ENCODE data around the gene ALPK1.

Gene ALPK1

DNA sequence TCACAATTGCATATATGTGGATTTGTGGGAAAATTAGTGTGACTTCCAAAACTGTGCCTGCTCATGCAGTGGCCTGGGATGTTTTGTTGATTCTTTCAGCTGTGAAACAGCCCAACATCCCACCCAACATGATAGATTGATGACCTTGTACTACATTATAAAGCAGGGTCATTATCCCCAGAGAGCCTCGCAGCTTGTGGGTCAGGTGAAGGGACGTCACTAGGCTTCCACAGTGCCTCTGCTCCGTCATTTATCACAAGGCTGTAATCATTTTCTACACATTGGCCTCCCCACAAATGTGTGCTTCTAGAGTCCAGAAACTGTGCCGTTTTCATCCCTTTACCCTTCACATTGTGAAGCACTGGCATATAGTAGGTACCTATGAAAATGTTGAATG lies 31.6 kb downstream of the ALPK1 start:
- DNase-seq: no peak

- no peak for DNase-seq
Measured at GRCh38 chr4:112329672-112330375, 32.7 kb downstream of the ALPK1 start.

DNA sequence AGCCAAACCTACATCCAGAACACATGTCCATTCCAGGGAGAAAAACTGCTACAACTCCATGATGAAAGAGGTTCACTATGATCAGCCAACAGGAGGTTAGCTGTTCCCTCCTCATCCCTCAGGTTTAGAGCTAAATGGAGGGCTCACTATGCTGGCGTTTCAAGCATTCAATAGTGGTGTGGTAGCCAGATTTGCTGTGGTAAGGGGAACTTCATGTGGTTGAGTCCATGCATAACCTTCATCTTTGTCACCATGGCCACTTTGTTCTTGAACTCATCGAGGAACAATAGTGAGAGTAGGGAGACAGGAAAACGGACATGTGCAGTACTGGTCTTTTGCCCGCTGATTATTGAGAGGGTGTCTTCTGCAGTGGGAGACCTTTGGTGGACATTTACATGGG lies 33.8 kb downstream of the ALPK1 start:
- DNase-seq: no peak

GRCh38 chr4:112332398-112332797 lies 35.2 kb downstream of the ALPK1 start:
- no peak for DNase-seq

GRCh38 chr4:112340023-112340422 lies 42.9 kb downstream of the ALPK1 start:
- DNase-seq: no peak

- no peak for DNase-seq
Measured at GRCh38 chr4:112341033-112341432, 43.9 kb downstream of the ALPK1 start.

- no peak for DNase-seq
Measured at GRCh38 chr4:112343330-112344080, 46.3 kb downstream of the ALPK1 start.

DNA sequence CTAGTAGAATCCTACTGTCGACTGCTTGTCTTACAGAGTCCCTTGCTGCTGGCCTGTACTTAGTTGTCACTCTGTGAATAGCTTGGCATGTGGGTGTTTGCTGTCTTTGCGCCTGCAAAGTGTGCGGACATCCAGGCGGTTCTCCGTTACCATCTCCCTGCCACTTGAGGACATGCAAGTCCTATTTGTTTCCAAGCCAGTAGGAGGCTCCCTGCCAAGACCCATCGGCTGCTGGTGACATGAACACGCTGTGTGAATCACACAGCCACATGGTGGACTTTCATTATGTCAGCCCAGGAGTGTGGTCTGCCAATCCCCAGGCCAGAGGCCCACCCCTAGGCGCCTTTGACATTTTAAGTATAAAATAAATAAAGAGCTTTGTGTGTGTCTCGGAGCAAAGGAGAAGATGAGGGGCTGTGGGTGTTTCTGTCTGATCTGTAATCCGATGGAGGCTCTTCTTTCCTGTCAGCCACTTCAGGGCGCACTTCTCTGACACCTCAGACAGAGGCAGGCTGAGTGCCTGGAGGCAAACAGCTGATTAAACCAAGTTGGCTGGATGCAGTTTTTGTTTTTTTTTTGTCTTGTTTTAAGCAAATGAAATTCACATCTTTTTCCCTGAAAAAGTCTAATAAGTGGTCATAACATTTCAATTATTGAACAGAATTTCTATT lies 51.5 kb downstream of the ALPK1 start:
- DNase-seq: no peak

- DNase-seq: no peak
Measured at GRCh38 chr4:112352736-112353135, 55.6 kb downstream of the ALPK1 start.

GRCh38 chr4:112355662-112356061 lies 58.5 kb downstream of the ALPK1 start:
- no peak for DNase-seq

- no peak for DNase-seq
Measured at GRCh38 chr4:112357453-112357852, 60.3 kb downstream of the ALPK1 start.

DNA sequence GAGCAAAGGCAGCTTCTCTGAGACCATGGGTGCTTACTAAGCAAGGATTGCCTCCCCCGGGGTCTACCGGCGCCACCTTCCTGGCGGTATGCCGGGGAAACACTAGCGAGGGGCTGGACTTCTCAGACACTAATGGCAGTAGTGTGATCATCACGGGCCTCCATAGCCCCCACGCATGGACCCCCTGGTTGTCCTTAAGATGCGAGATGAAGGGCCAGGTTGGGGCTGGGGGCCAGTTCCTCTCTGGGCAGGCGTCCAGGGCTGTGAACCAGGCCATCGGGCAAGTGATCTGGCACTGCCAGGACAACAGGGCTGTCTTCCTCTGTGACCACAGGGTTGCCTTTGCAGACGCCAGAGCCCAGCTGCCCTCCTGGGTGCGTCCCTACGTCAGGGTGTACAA lies 60.7 kb downstream of the ALPK1 start:
- no peak for DNase-seq

DNA sequence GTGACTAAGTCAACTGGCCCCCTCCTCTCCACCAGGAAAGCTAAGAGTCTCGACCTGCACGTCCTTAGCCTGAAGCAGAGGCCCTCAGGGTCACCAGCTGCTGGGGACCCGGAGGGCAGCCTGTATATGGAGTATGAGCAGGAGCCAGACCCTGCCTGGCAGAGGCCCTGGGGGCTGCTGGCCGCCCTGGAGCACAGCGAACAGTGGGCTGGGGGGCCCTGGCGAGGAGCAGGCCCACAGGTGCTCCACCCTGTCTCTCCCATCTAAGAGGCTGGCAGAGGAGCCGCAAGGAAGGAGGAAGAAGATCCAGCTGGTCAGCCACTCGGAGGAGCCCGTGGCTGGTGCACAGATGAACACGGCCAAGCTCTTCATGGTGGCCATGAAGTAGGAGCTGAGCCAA lies 61.2 kb downstream of the ALPK1 start:
- DNase-seq: no peak

GRCh38 chr4:112358952-112359749 lies 62.0 kb downstream of the ALPK1 start:
- DNase-seq: no peak

- DNase-seq: no peak
Measured at GRCh38 chr4:112361181-112361791, 64.1 kb downstream of the ALPK1 start.

GRCh38 chr4:112370466-112370865 lies 73.3 kb downstream of the ALPK1 start:
- no peak for DNase-seq

GRCh38 chr4:112371361-112371760 lies 74.2 kb downstream of the ALPK1 start:
- no peak for DNase-seq

- DNase-seq: no peak
Measured at GRCh38 chr4:112374850-112375249, 77.7 kb downstream of the ALPK1 start.

- no peak for DNase-seq
Measured at GRCh38 chr4:112377171-112377570, 80.0 kb downstream of the ALPK1 start.

- no peak for DNase-seq
Measured at GRCh38 chr4:112377594-112378242, 80.5 kb downstream of the ALPK1 start.

GRCh38 chr4:112378243-112378620 lies 81.1 kb downstream of the ALPK1 start:
- no peak for DNase-seq

DNA sequence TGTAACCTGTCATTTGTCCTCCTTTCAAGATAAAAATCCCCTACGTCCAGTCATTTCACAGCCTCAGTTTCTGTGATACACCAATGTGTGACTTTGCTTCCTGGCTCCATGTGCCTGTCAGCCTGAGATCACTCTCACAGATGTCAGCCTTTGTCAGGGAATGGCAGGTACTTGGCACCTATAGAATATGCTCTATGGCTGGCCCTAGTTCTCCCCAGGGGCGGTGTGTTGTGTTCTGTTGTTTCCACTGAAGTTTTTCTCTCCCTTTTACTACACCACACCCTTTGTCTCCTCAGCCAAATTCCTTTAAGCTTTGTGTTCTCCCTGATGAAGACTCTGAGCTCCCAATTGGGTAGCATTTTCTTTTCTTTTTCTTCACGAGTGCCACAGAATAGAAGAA lies 81.7 kb downstream of the ALPK1 start:
- no peak for DNase-seq

Data from CD4-positive, alpha-beta T cell treated with Interleukin-4 for 4 hours (primary cell).